Right lung (tissue), 5 donors: ENCODE measurements around the gene IFITM1. TPM values are rescaled to one million over a fixed set of nuclear protein-coding genes. Genes with fewer than 3 reads are reported as not detected.
"Not testable (repeated sequence)": the region's sequence is repeated elsewhere in the genome, so short reads cannot be mapped to it uniquely, and the experiment has no call there.

Source experiments
- DNase-seq, 2 donors: peaks; one replicate each; pipeline ENCODE4 v3.0.0-alpha.2; 2013
- polyA plus RNA-seq, 5 donors: library from polyadenylated mRNA; unstranded; fragments of 120-200 nt; gene quantifications; one replicate each; pipeline versions ENCODE4 v1.2.1 to v1.2.3, GENCODE V29; 2013; ENCODE audit warnings: inconsistent platforms in 1 of 5, low replicate concordance in 1 of 5; ENCODE audit not compliant: insufficient read length in 5 of 5, insufficient read depth in 1 of 5

Gene IFITM1
- polyA plus RNA-seq, 5 donors, result 9.3 to 14.1 (median 13.2) TPM

GRCh38 chr11:281486-282161 lies 32.2 kb upstream of the IFITM1 start:
- no peak for DNase-seq

- DNase-seq, result no peak
These were observed 31.7 kb upstream of the IFITM1 start for GRCh38 chr11:282171-282570.

GRCh38 chr11:282630-283360 lies 31.0 kb upstream of the IFITM1 start:
- no peak for DNase-seq

- DNase-seq, result no peak
These were observed 30.3 kb upstream of the IFITM1 start for GRCh38 chr11:283405-284104.

- DNase-seq, result no peak
These were observed 29.5 kb upstream of the IFITM1 start for GRCh38 chr11:284105-285020.

- DNase-seq, result no peak
These were observed 28.6 kb upstream of the IFITM1 start for GRCh38 chr11:285021-285893.

- no peak for DNase-seq
These were observed 28.0 kb upstream of the IFITM1 start for GRCh38 chr11:285894-286220.

- DNase-seq, result not testable (repeated sequence)
These were observed 26.6 kb upstream of the IFITM1 start for GRCh38 chr11:286977-287820.

GRCh38 chr11:287821-288477 lies 25.9 kb upstream of the IFITM1 start:
- no peak for DNase-seq

GRCh38 chr11:288478-289397 lies 25.1 kb upstream of the IFITM1 start, which contains the start of gene PGGHG:
Gene PGGHG (plus strand): TSS chr11:289126. CDS start chr11:289817, 691 bp downstream.
- no peak for DNase-seq

GRCh38 chr11:289398-289711 lies 24.5 kb upstream of the IFITM1 start:
- no peak for DNase-seq

GRCh38 chr11:289712-290620 lies 23.9 kb upstream of the IFITM1 start:
- DNase-seq, result no peak

GRCh38 chr11:290621-291231 lies 23.1 kb upstream of the IFITM1 start:
- DNase-seq, result no peak

GRCh38 chr11:291281-292210 lies 22.3 kb upstream of the IFITM1 start:
- no peak for DNase-seq
